ENCODE measurements around the gene AP5S1.
"Not testable (repeated sequence)": the region's sequence is repeated elsewhere in the genome, so short reads cannot be mapped to it uniquely, and the experiment has no call there.

The AP5S1 gene

GRCh38 chr20:3820048-3820900 is at the start of gene AP5S1:
AP5S1 (plus strand) TSS chr20:3820547; CDS start chr20:3822118, 1,571 bp downstream.
- DNase-seq (ENCODE audit: low read depth in 2 of 2) = peak; percentile 88 to 91

GRCh38 chr20:3771552-3772058 is 48.7 kb upstream of the AP5S1 start:
- no peak for DNase-seq (ENCODE audit: low read depth in 2 of 2)

GRCh38 chr20:3775457-3776108 is 44.8 kb upstream of the AP5S1 start:
- DNase-seq (ENCODE audit: low read depth in 2 of 2) = no peak

GRCh38 chr20:3777381-3777715 is 43.0 kb upstream of the AP5S1 start:
- no peak for DNase-seq (ENCODE audit: low read depth in 2 of 2)

GRCh38 chr20:3777716-3778629 is 42.4 kb upstream of the AP5S1 start:
- peak; percentile 27 to 40 for DNase-seq (ENCODE audit: low read depth in 2 of 2)

GRCh38 chr20:3778976-3779375 is 41.4 kb upstream of the AP5S1 start:
- DNase-seq (ENCODE audit: low read depth in 2 of 2) = no peak

- no peak for DNase-seq (ENCODE audit: low read depth in 2 of 2)
Measured at GRCh38 chr20:3781153-3781910, 39.0 kb upstream of the AP5S1 start, which contains the start of gene SPEF1. SPEF1 (minus strand) TSS chr20:3781448; CDS start chr20:3781287, 161 bp downstream.

- DNase-seq (ENCODE audit: low read depth in 2 of 2) = no peak
Measured at GRCh38 chr20:3782597-3782996, 37.8 kb upstream of the AP5S1 start.

GRCh38 chr20:3783068-3783489 is 37.3 kb upstream of the AP5S1 start:
- no peak for DNase-seq (ENCODE audit: low read depth in 2 of 2)

- no peak for DNase-seq (ENCODE audit: low read depth in 2 of 2)
Measured at GRCh38 chr20:3783511-3784195, 36.7 kb upstream of the AP5S1 start.

- no peak for DNase-seq (ENCODE audit: low read depth in 2 of 2)
Measured at GRCh38 chr20:3784216-3784853, 36.0 kb upstream of the AP5S1 start.

GRCh38 chr20:3784863-3785239 is 35.5 kb upstream of the AP5S1 start:
- no peak for DNase-seq (ENCODE audit: low read depth in 2 of 2)

- DNase-seq (ENCODE audit: low read depth in 2 of 2) = no peak
Measured at GRCh38 chr20:3785240-3786125, 34.9 kb upstream of the AP5S1 start.

- no peak for DNase-seq (ENCODE audit: low read depth in 2 of 2)
Measured at GRCh38 chr20:3786126-3786484, 34.2 kb upstream of the AP5S1 start.

GRCh38 chr20:3786665-3787323 is 33.6 kb upstream of the AP5S1 start, which contains the start of gene CENPB:
CENPB (minus strand) TSS chr20:3786740; CDS start chr20:3786483, 257 bp downstream.
- DNase-seq (ENCODE audit: low read depth in 2 of 2) = peak; percentile 87 to 91

- DNase-seq (ENCODE audit: low read depth in 2 of 2) = no peak
Measured at GRCh38 chr20:3787324-3788014, 32.9 kb upstream of the AP5S1 start.

GRCh38 chr20:3788685-3789155 is 31.6 kb upstream of the AP5S1 start:
- no peak for DNase-seq (ENCODE audit: low read depth in 2 of 2)

GRCh38 chr20:3789201-3789600 is 31.1 kb upstream of the AP5S1 start:
- DNase-seq (ENCODE audit: low read depth in 2 of 2) = not testable (repeated sequence)
